GM12878 (cell line): ENCODE measurements around the gene STXBP1. TPM values are rescaled to one million over a fixed set of nuclear protein-coding genes. Genes with fewer than 3 reads are reported as not detected.

ENCODE experiments used
- ATAC-seq: fragments of 200-7000 bp; cut with Tn5 transposase; 3 replicates; pipeline ENCODE4 v1.9.1; 2020; ENCODE audit warnings: mild to moderate bottlenecking, moderate library complexity
- BruUV-seq: library from RNA; stranded (reverse); fragments of 400-500 nt; replicated peaks from 2 replicates; lab custom pipeline; 2021; lab: Mats Ljungman, UMichigan
- CTCF ChIA-PET: fragments of 300-600 bp; sonication (Branson Sonifier 250); formaldehyde crosslinking; extraction: SDS; loops from one replicate; lab custom pipeline; 2021; ENCODE audit warnings: inconsistent platforms; lab: Yijun Ruan, JAX
- POLR2A ChIA-PET: fragments of 350-600 bp; formaldehyde crosslinking; extraction: SDS; loops from one replicate; lab custom pipeline; 2021; ENCODE audit warnings: inconsistent platforms; lab: Charles Lee
- RAD21 ChIA-PET: fragments of 300-600 bp; sonication (Branson Sonifier 250); formaldehyde crosslinking; loops from one replicate; lab custom pipeline; 2023; ENCODE audit warnings: antibody characterized with exemption; ENCODE audit not compliant: unreplicated experiment; lab: Charles Lee
- SMC1A ChIA-PET: fragments of 300-600 bp; sonication (Branson Sonifier 250); formaldehyde crosslinking; loops from one replicate; lab custom pipeline; 2023; ENCODE audit not compliant: unreplicated experiment, uncharacterized antibody; lab: Charles Lee
- DNase-seq: peaks from one replicate; pipeline ENCODE4 v3.0.0-alpha.2; 2011; ENCODE audit warnings: low read depth, low spot score
- FAIRE-seq: peaks from 3 replicates; lab custom pipeline; 2011; peaks lifted over from hg19 to GRCh38; lab: Jason Lieb, UNC
- H2AFZ ChIP-seq: 2 replicates; pipeline ENCODE4 v1.6.0; 2011; ENCODE audit warnings: low read depth, low read length, control low read depth; ENCODE audit not compliant: control insufficient read depth
- H3K27ac ChIP-seq: 2 replicates; pipeline ENCODE4 v1.5.1; 2011; ENCODE audit warnings: control low read depth; ENCODE audit not compliant: control insufficient read depth, insufficient read depth
- H3K27me3 ChIP-seq, 2 experiments: replicated peaks in 1 of 2; 2 replicates each; pipeline versions ENCODE4 v1.6.0 to v1.6.1; 2011; ENCODE audit warnings: low read length in 1 of 2; ENCODE audit not compliant: control insufficient read depth in 2 of 2, insufficient read depth in 2 of 2
- H3K36me3 ChIP-seq, 2 experiments: 2 replicates each; pipeline ENCODE4 v1.5.1; 2011; ENCODE audit warnings: low read length in 1 of 2; ENCODE audit not compliant: control insufficient read depth in 2 of 2, insufficient read depth in 2 of 2
- H3K4me1 ChIP-seq: 2 replicates; pipeline ENCODE4 v1.6.1; 2011; ENCODE audit warnings: mild to moderate bottlenecking, low read length, moderate library complexity, mixed read lengths; ENCODE audit not compliant: control insufficient read depth, insufficient read depth
- H3K4me2 ChIP-seq: 2 replicates; pipeline ENCODE4 v1.6.0; 2011; ENCODE audit warnings: control low read depth; ENCODE audit not compliant: control insufficient read depth, insufficient read depth
- H3K4me3 ChIP-seq: fragments of 200-600 bp; sonication (generic); 2 replicates; pipeline ENCODE4 v1.5.1; 2016
- H3K79me2 ChIP-seq: 2 replicates; pipeline ENCODE4 v1.6.0; 2011; ENCODE audit warnings: low read length; ENCODE audit not compliant: control insufficient read depth, insufficient read depth
- H3K9ac ChIP-seq: 2 replicates; pipeline ENCODE4 v1.8.0; 2011; ENCODE audit warnings: low read length, control low read depth, mixed read lengths; ENCODE audit not compliant: control insufficient read depth, insufficient read depth
- H3K9me3 ChIP-seq: replicated peaks from 3 replicates; pipeline ENCODE4 v1.5.1; 2011; ENCODE audit warnings: mild to moderate bottlenecking, low read length; ENCODE audit not compliant: control insufficient read depth, insufficient read depth
- H4K20me1 ChIP-seq: 2 replicates; pipeline ENCODE4 v1.6.0; 2011; ENCODE audit not compliant: control insufficient read depth, insufficient read depth
- BCL11A ChIP-seq: IDR thresholded peaks from 2 replicates; pipeline ENCODE4 v1.6.1; 2011; ENCODE audit warnings: low read depth, low read length
- BCLAF1 ChIP-seq: fragments of 450-650 bp; IDR thresholded peaks from 2 replicates; pipeline ENCODE4 v1.6.1; 2017; ENCODE audit warnings: antibody characterized with exemption, mild to moderate bottlenecking, moderate library complexity
- HDGF ChIP-seq: fragments of 450-650 bp; IDR thresholded peaks from 2 replicates; pipeline ENCODE4 v1.6.1; 2016; ENCODE audit warnings: antibody characterized with exemption
- NBN ChIP-seq: fragments of 450-650 bp; IDR thresholded peaks from 2 replicates; pipeline ENCODE4 v1.6.1; 2016
- NFYA ChIP-seq: IDR thresholded peaks from 2 replicates; pipeline ENCODE4 v1.6.1; 2011; ENCODE audit warnings: low read depth, mild to moderate bottlenecking, low read length, improper control_type of control experiment, borderline replicate concordance
- NRF1 ChIP-seq: conservative IDR thresholded peaks from 2 replicates; pipeline ENCODE4 v1.6.1; 2011; ENCODE audit warnings: mild to moderate bottlenecking, low read depth, low read length, improper control_type of control experiment
- SMAD1 ChIP-seq: fragments of 450-650 bp; IDR thresholded peaks from 2 replicates; pipeline ENCODE4 v1.6.1; 2018; ENCODE audit warnings: mild to moderate bottlenecking, low read depth; ENCODE audit not compliant: partially characterized antibody
- ZSCAN29 ChIP-seq: fragments of 450-650 bp; IDR thresholded peaks from 2 replicates; pipeline ENCODE4 v1.6.1; 2017; ENCODE audit warnings: mild to moderate bottlenecking, moderate library complexity
- WGBS: methylation state at CpG from one replicate; pipeline ENCODE4 v1.1.6; 2016; ENCODE audit warnings: low lambda C conversion rate; ENCODE audit not compliant: insufficient replicate concordance, insufficient coverage; ENCODE audit errors: missing lambda C conversion rate; 5-methylcytosine and 5-hydroxymethylcytosine counted together
- in situ Hi-C: fragments of 300-500 bp; cut with MboI; formaldehyde crosslinking; loops from 9 replicates; pipeline ENCODE4 v1.14.3; 2018; ENCODE audit warnings: mixed read lengths
- intact Hi-C: fragments of 100-400 bp; cut with micrococcal nuclease; formaldehyde crosslinking; loops from one replicate; pipeline ENCODE4 v1.14.2; 2022; ENCODE audit not compliant: unreplicated experiment
- polyA plus RNA-seq, 11 experiments: library from polyadenylated mRNA; depleted of rRNA in 4 of 11; unstranded in 6 of 11; stranded (reverse) in 5 of 11; fragments of >200 nt; fragmentation: Nextera tagmentation in 4 of 11; fragmentation: Illumina TruSeq in 1 of 11; extraction: Ambion mirVana in 4 of 11; extraction: Trizol in 1 of 11; gene quantifications; 1 replicate in 1 of 11; 2 replicates in 10 of 11; pipeline versions ENCODE4 v1.2.1 to v1.2.3, GENCODE V29; 2011 to 2016; ENCODE audit warnings: inconsistent platforms in 2 of 11, missing spikeins in 2 of 11, low read depth in 1 of 11
- total RNA-seq, 4 experiments: library from RNA; depleted of rRNA in 3 of 4; stranded (reverse); fragments of >200 nt in 3 of 4; fragmentation: Illumina TruSeq in 1 of 4; extraction: Trizol in 1 of 4; gene quantifications; 2 replicates each; pipeline versions ENCODE4 v1.2.1 to v1.2.3, GENCODE V29; 2013 to 2021
- TF ChIP-seq, protein P1 (sequence below): IDR thresholded peaks from 2 replicates; pipeline ENCODE4 v1.6.1; 2011; ENCODE audit warnings: mild to moderate bottlenecking, low read depth, low read length, moderate library complexity; ENCODE audit not compliant: insufficient replicate concordance

STXBP1 gene
- total and polyA plus RNA-seq, 10 of the 15 experiments (the other 5 are each of a cell fraction or from before 2014, with no cell fraction given), result 0.08 to 0.85 (median 0.31) TPM; not detected in 3

GRCh38 chr9:127732444-127732843 lies 120.4 kb downstream of the STXBP1 start:
- Histone ChIP-seq H3K36me3 (no peaks in the 10 kb centered on the region), H3K27me3 (no peaks in the 10 kb centered on the region), H4K20me1 (no peaks in the 10 kb centered on the region), H3K4me1 (peaks cover 6% of the 10 kb centered on the region), H3K79me2 (no peaks in the 10 kb centered on the region), H2AFZ (no peak overlapping the region), H3K4me3 (no peak overlapping the region), H3K4me2 (no peak overlapping the region), H3K9me3 (no peaks in the 10 kb centered on the region), H3K27ac (no peak overlapping the region), H3K9ac (no peak overlapping the region)
- TSS peak; percentile 54 for BruUV-seq
- ChIA-PET CTCF (interaction anchor here (0.9 to 2.6 kb wide), 2 partner anchors 142 to 211 kb away, joined by 3 to 6 read pairs; no protein-coding TSS in a partner anchor), SMC1A (interaction anchor here (0.6 to 1.5 kb wide), 2 partner anchors 143 to 586 kb away, joined by 3 to 5 read pairs; no protein-coding TSS in a partner anchor), RAD21 (no interaction called here), POLR2A (no interaction called here)
- DNase-seq (no peak), ATAC-seq (no peak), FAIRE-seq (no peak)
- in situ Hi-C loops, result loop anchor here (5.0 kb wide), 2 partner anchors 140 to 230 kb away; no protein-coding TSS in a partner anchor
- TF ChIP-seq ZSCAN29, result no peak
- TF ChIP-seq NFYA, result no peak
- TF ChIP-seq, protein P1, sequence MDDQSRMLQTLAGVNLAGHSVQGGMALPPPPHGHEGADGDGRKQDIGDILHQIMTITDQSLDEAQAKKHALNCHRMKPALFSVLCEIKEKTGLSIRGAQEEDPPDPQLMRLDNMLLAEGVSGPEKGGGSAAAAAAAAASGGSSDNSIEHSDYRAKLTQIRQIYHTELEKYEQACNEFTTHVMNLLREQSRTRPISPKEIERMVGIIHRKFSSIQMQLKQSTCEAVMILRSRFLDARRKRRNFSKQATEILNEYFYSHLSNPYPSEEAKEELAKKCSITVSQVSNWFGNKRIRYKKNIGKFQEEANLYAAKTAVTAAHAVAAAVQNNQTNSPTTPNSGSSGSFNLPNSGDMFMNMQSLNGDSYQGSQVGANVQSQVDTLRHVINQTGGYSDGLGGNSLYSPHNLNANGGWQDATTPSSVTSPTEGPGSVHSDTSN, result no peak
- no peak for TF ChIP-seq SMAD1
- TF ChIP-seq HDGF, result no peak
- no peak for TF ChIP-seq BCLAF1
- TF ChIP-seq NBN, result no peak
- no peak for TF ChIP-seq NRF1
- TF ChIP-seq BCL11A, result no peak
- intact Hi-C loops, result no loop called here
- WGBS, result 95% methylated on average over 21 of the region's 21 CpGs
